HL-60/S4 treated with retinoic acid at 250 ng/mL for 4 days and 3 days (cell line): ENCODE data around the gene MCOLN1.
"Not testable (repeated sequence)": the region's sequence is repeated elsewhere in the genome, so short reads cannot be mapped to it uniquely, and the experiment has no call there.

Experiments used
- in situ Hi-C: fragments of 300-500 bp; cut with MboI; formaldehyde crosslinking; loops from 2 replicates; pipeline ENCODE4 v1.7.0; 2022; ENCODE audit warnings: low sequenced_read_pairs

MCOLN1 gene

DNA sequence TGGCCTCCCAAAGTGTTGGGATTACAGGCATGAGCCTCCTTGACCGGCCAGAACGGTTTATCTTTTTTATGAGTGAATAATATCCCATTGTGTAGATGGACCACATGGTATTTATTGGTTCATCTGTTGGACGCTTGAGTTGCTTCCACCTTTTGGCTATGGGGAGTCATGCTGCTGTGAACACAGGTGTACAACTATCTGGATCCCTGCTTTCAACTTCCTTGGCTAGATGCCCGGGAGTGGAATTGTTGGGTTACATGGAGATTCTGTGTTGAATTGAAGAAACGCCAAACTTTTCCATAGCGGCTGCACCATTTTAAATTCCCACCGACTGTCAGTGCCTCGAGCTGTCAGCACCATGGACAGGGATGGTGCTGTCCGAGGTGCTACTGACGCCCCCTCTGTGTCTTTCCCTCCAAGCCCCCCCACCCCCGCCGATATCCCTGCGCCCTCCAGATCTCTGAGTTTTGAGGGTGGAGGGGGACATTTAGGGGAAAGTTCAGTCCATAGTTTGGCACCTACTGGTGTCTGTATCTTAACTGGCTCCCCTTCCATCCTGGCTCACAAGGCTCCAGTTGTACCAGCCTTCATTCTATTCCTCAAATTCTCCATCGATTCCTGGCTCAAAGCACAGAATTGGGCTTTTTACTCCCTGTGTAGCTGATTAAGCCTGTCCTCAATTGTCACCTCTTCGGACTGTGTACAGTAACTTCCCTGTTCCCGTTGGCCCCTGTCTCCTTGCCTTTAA, 40.4 kb downstream of the MCOLN1 start:
- in situ Hi-C loops: no loop called here

DNA sequence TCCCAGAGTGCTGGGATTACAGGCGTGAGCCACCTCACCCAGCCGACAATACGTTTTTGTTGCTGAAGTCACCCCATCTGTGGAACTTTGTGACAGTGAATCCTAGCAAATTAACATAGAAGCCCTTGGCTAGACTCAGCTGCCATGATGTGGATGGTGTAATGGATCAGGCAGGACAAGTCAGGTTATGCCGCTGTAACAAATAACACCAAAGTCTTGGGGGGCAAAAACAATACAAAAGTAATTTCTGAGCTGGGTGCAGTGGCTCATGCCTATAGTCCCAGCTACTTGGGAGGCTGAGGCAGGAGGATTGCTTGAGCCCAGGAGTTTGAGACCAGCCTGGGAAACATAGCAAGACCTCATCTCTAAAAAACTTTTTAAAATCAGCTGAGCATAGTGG, 42.4 kb downstream of the MCOLN1 start:
- in situ Hi-C loops: no loop called here

DNA sequence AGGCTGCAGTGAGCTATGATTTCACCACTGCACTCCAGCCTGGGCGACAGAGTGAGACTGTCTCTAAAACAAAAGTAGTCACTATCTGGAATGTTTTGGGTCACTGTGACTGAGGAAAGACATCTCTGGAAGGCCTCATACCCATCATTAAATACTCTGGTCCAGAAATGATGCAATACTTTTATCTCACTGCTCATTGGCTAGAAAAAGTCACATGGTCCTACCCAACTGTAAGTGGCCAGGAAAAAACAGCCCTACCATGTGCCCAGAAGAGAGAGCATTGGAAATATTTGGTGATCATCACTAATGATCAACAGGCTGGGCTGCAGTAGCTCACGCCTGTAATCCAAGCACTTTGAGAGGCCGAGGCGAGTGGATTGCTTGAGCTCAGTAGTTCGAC, 42.9 kb downstream of the MCOLN1 start:
- in situ Hi-C loops: no loop called here

DNA sequence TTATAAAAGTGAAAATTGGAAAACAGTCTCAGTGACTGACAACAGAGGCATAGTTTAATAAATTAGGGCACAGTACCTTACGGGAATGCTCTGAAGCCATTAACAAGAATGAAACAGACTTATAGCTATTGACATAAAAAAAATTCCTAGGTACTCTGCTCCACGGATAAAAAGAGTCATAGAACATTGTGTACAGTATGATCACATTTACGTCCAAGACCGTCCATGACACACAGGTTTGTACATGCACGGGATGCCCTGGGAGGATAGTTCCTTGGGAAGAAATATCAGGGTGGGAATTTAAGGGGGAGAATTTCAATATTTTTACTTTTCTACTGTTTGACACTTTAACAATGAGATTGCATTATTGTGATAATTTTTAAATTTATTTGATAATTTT, 48.3 kb downstream of the MCOLN1 start:
- in situ Hi-C loops: no loop called here

DNA sequence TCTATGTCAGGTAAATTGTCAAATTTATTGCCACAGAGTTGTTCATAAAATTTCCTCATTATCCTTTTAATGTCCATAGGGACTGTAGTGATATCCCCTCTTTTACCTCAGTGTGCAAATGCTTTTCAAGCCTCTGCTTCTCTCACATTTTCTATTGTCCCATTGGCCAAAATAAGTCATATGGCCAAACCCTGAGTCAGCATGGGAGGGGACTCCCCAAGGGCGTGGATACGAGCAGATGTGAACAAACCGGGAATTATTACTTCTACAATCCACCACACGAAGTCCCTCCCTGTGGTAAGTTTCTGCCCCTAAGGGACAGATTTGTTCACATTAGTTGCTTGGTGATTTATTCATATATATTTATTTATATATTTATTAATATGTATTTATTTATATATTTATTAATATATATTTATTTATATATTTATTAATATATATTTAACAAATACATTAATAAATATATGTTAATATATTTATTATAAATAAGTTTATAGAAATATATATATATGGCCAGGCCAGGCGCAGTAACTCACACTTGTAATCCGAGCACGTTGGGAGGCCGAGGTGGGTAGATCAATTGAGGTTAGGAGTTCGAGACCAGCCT, 53.1 kb downstream of the MCOLN1 start:
- in situ Hi-C loops: no loop called here

DNA sequence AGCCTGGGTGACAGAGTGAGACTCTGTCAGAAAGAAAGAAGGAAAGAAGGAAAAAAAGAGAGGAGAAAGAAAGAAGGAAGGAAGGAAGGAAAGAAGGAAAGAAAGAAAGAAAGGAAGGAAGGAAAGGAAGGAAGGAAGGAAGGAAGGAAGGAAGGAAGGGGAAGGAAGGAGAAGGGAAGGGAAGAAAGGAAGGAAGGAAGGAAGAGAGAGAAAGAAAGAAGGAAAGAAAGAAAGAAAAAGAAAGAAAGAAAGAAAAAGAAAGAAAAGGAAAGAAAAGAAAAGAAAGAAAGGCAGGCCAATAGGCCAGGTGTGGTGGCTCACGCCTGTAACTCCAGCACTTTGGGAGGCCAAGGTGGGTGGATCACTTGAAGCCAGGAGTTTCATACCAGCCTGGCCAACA, 55.0 kb downstream of the MCOLN1 start:
- in situ Hi-C loops: not testable (repeated sequence)

DNA sequence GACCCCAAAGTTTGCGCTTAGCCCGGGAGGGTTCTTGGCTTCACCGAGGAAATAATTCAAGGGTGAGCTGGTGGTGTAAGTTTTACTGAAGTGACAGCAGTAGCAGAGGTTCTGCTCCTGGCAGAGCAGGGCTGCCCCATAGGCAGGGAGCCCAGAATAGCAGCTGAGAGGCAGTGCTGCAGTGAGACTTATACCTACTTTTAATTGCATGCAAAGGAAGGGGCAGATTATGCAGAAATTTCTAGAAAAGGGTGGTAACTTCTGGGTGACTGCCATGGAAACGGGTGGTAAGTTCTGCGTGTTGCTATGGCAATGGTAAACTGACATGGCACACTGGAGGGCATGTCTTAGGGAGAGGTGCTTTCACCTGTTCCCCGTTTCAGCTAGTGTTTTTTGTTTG, 55.7 kb downstream of the MCOLN1 start:
- in situ Hi-C loops: no loop called here

DNA sequence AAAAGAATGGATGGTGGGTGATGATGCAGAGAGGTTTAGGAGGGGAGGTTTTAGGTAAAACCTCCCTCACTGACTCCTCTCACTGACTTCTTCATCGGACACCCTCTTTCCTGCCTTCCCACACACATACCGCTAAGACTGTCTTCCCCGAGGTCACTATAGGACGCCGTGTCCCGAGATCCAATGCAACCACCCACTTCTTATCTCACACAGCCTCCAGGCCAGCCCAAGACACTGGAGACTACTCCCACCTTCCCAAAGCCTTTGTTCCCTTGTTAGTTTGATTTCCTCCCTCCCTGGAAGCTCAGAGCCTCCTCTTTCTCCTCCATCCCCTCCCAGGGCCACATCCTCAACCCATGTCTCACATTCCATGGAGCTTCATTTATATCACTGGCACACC, 56.8 kb downstream of the MCOLN1 start:
- in situ Hi-C loops: no loop called here

DNA sequence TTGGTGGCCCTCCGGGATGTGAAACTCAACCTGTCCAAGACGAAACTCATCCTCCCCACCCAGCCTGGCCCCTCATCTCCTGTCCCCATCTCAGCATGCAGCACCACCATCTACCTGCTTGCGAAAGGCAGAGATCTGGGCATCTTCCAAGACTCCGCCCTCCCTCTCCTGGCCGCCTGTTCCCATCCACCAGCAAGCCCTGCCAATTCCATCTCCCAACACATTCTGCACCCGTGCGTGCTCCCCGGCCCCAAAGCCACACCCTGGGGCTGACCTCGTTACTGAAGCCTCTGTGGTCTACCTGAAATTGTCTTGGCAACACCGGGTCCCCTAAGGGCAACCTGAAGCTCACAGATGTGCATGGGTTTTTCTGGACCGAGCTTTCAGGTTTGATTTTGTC, 60.0 kb downstream of the MCOLN1 start:
- in situ Hi-C loops: no loop called here
